SK-N-MC (cell line): ENCODE data around the gene OR52D1.

Experiments
- EZH2 ChIP-seq: fragments of 200-600 bp; sonication (generic); IDR thresholded peaks from one replicate; pipeline ENCODE4 v1.6.1; 2017; ENCODE audit warnings: antibody characterized with exemption
- POLR2AphosphoS5 ChIP-seq: IDR thresholded peaks from 2 replicates; pipeline ENCODE4 v1.6.1; 2012; ENCODE audit warnings: mild to moderate bottlenecking, low read depth, low read length, borderline replicate concordance

- TF ChIP-seq EZH2, result no peak
- TF ChIP-seq POLR2AphosphoS5, result no peak
Measured at GRCh38 chr11:5521540-5521939, 33.1 kb downstream of the OR52D1 start.
